MM.1S (cell line): ENCODE data around the gene EDC4.

Source experiments
- CTCF ChIP-seq: fragments of 300-600 bp; sonication (generic); IDR thresholded peaks from 2 replicates; pipeline ENCODE4 v1.5.1; 2016; ENCODE audit warnings: antibody characterized with exemption, low read length, mixed read lengths
- EZH2 ChIP-seq: fragments of 300-600 bp; sonication (generic); optimal IDR thresholded peaks from 2 replicates; pipeline ENCODE3; 2017; ENCODE audit warnings: low read depth, mild to moderate bottlenecking, antibody characterized with exemption, low read length, mixed read lengths

DNA sequence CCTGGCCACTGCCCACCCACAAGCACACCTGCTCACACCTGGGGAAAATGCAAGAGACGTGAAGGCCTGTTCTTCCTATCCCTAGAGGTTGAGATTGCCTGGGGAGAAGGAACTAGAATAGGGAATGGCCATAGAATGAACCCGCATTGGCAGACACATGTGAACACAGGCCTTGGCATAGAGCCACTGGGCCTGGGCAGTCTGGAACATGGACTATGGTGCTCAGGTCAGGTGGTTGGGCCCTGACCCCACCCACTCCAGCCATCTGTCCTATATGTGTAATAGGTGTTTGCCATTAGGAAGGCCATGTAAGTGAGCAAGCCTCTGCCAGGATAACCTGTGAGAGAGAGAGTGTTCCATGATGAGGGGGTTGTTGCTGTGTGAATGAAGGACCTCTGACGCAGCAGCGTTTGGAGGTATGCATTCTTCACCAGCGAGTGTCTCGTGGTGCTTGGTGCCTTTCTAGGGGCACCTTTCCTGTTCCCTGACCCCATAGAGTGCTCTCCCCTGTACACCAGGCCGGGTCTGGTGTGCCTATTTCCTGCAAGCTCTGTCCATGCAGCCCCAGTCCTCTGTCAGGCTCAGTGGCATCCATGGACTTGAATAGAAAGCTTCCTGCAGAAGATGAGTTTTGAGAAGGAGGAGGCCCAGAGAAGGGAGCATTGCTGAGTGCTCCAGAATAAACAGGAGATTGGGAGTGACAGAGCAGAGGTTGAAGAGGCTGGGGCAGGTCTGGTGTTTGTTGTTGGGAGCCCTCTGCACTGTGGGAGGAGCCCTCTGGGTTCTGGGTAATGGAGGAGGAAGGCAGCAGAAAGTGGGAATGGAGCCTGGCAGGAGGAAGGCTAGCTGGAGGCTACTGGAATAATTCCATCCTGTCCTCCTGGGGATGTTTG, 43.2 kb downstream of the EDC4 start:
- TF ChIP-seq EZH2 (no peak), CTCF (no peak)
